ENCODE results near the gene NPIPA8. TPM values are rescaled to one million over a fixed set of nuclear protein-coding genes. Genes with fewer than 3 reads are reported as not detected.

NPIPA8 gene
- not detected in 2 replicates for total RNA-seq

GRCh38 chr16:18336636-18337035 is at the start of gene NPIPA8:
NPIPA8 (minus strand) TSS chr16:18336736; CDS start chr16:18332662, 4,074 bp downstream.

Small RNA genes lying within 50 kb of the gene (small RNA-seq; reads per million reads assigned to genes)
- not detected for gene AC126755.6
- not detected for gene MIR6511A4
- not detected for gene MIR6770-3

Other genes starting within 250 kb of the NPIPA8 start
- gene NOMO2, start 225.4 kb upstream of the NPIPA8 start, total RNA-seq = 87.9 and 97.8 TPM in 2 replicates

All from hair follicle dermal papilla cell (primary cell).